CD4-positive, alpha-beta T cell treated with Interferon alpha-2 for 1 hour (primary cell): ENCODE data around the gene CLIP4.

Experiments used
- DNase-seq, 2 donors: peaks; one replicate each; pipeline ENCODE4 v3.0.0-alpha.2; 2020 to 2022

Gene CLIP4

GRCh38 chr2:29192526-29192925, 77.3 kb downstream of the CLIP4 start:
- DNase-seq = no peak

GRCh38 chr2:29193111-29193510, 77.9 kb downstream of the CLIP4 start:
- DNase-seq = no peak

GRCh38 chr2:29193681-29194080, 78.5 kb downstream of the CLIP4 start:
- DNase-seq = no peak

GRCh38 chr2:29195796-29196195, 80.6 kb downstream of the CLIP4 start:
- no peak for DNase-seq

- peak; percentile 71 to 80 for DNase-seq
These were observed 81.9 kb downstream of the CLIP4 start for GRCh38 chr2:29196792-29197788.

- DNase-seq = no peak
These were observed 86.8 kb downstream of the CLIP4 start for GRCh38 chr2:29201979-29202378.

GRCh38 chr2:29202819-29203495, 87.7 kb downstream of the CLIP4 start:
- DNase-seq = no peak

GRCh38 chr2:29206941-29207340, 91.7 kb downstream of the CLIP4 start:
- no peak for DNase-seq

GRCh38 chr2:29207352-29208148, 92.3 kb downstream of the CLIP4 start:
- DNase-seq = no peak

GRCh38 chr2:29209551-29209950, 94.3 kb downstream of the CLIP4 start:
- DNase-seq = no peak

GRCh38 chr2:29212009-29212408, 96.8 kb downstream of the CLIP4 start:
- DNase-seq = no peak

- no peak for DNase-seq
These were observed 98.7 kb downstream of the CLIP4 start for GRCh38 chr2:29213888-29214291.

- DNase-seq = no peak
These were observed 99.9 kb downstream of the CLIP4 start for GRCh38 chr2:29215073-29215472.

- DNase-seq = no peak
These were observed 100.8 kb downstream of the CLIP4 start for GRCh38 chr2:29215739-29216608.

GRCh38 chr2:29216609-29216909, 101.3 kb downstream of the CLIP4 start:
- no peak for DNase-seq

- DNase-seq = no peak
These were observed 102.9 kb downstream of the CLIP4 start for GRCh38 chr2:29218071-29218470.

- no peak for DNase-seq
These were observed 103.4 kb downstream of the CLIP4 start for GRCh38 chr2:29218550-29219125.

- DNase-seq = no peak
These were observed 104.2 kb downstream of the CLIP4 start for GRCh38 chr2:29219374-29219773.

- no peak for DNase-seq
These were observed 105.5 kb downstream of the CLIP4 start for GRCh38 chr2:29220506-29221270.

GRCh38 chr2:29222381-29223179, 107.4 kb downstream of the CLIP4 start:
- no peak for DNase-seq
